Kidney epithelial cell (primary cell): ENCODE results near the gene TFPI. TPM values are rescaled to one million over a fixed set of nuclear protein-coding genes. Genes with fewer than 3 reads are reported as not detected.

Experiments used
- DNase-seq: peaks from one replicate; pipeline ENCODE4 v3.0.0-alpha.2; 2010; ENCODE audit warnings: low read depth
- H3K27me3 ChIP-seq: 2 replicates; pipeline ENCODE4 v1.6.0; 2011; ENCODE audit warnings: low read length; ENCODE audit not compliant: control insufficient read depth, insufficient read depth
- H3K36me3 ChIP-seq: 2 replicates; pipeline ENCODE4 v1.5.1; 2011; ENCODE audit warnings: low read length; ENCODE audit not compliant: control insufficient read depth, insufficient read depth
- H3K4me3 ChIP-seq: 2 replicates; pipeline ENCODE4 v1.5.1; 2011; ENCODE audit warnings: low read depth, mild to moderate bottlenecking, control low read depth, low read length
- CTCF ChIP-seq: IDR thresholded peaks from 2 replicates; pipeline ENCODE4 v1.5.1; 2011; ENCODE audit warnings: mild to moderate bottlenecking, moderate library complexity, low read length, control low read depth, inconsistent platforms; ENCODE audit not compliant: insufficient read depth, poor library complexity, severe bottlenecking
- total RNA-seq: library from RNA; depleted of rRNA; stranded (reverse); fragments of >200 nt; gene quantifications from 2 replicates; pipeline ENCODE4 v1.2.3, GENCODE V29; 2015

TFPI gene
- total RNA-seq, 1 donor from 2014 or later, result 31.1 TPM

DNA sequence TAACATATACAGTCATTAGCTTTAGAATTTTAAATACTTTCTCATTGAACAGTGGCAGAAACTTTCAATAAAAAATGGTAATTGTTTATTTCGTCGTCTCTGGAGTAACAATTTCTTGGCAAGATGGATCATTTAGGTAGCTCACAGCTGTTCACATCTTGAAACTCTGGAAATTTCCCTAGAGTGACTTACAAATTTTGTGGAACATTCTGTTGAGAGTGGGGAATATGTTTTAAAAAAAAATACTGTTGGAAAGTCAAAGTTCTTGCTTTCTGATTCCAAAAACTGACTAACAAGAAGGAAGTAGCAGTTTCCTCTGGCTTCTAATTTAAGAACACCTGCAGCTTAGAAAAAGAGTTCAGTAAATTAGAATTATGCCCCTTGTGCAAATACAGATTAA lies 95.0 kb downstream of the TFPI start:
- no peak overlapping the region for H3K4me3 ChIP-seq
- DNase-seq, result no peak
- no peak for TF ChIP-seq CTCF
- no peaks in the 10 kb centered on the region for H3K36me3 ChIP-seq
- H3K27me3 ChIP-seq, result no peaks in the 10 kb centered on the region

GRCh38 chr2:187453078-187453641 lies 101.1 kb downstream of the TFPI start:
- no peak for TF ChIP-seq CTCF
- H3K36me3 ChIP-seq, result no peaks in the 10 kb centered on the region
- DNase-seq, result no peak
- no peak overlapping the region for H3K4me3 ChIP-seq
- no peaks in the 10 kb centered on the region for H3K27me3 ChIP-seq

DNA sequence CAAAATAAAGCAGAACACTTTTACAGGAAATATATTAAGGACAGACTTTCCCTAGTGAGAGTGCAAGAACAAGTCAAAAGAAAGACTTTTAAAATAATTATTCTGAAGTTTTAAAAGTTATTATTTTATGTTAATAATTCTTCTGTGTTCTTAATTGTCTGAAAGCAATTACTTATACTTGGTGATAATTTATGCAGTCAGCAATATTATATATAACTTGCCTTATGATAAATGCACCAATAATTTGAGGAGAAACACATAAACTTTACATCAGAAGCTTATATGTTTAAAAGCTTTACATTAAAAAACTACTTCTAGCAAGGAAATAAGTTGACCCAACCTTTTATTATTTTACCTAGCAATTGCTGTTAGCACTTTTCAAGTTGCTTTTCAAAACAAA lies 102.7 kb downstream of the TFPI start:
- no peak overlapping the region for H3K4me3 ChIP-seq
- no peak for DNase-seq
- TF ChIP-seq CTCF, result no peak
- no peaks in the 10 kb centered on the region for H3K27me3 ChIP-seq
- H3K36me3 ChIP-seq, result no peaks in the 10 kb centered on the region

GRCh38 chr2:187447336-187447735 lies 106.9 kb downstream of the TFPI start:
- Histone ChIP-seq H3K36me3 (no peaks in the 10 kb centered on the region), H3K4me3 (peak overlapping the region; percentile 29), H3K27me3 (no peaks in the 10 kb centered on the region)
- no peak for DNase-seq
- TF ChIP-seq CTCF, result no peak

DNA sequence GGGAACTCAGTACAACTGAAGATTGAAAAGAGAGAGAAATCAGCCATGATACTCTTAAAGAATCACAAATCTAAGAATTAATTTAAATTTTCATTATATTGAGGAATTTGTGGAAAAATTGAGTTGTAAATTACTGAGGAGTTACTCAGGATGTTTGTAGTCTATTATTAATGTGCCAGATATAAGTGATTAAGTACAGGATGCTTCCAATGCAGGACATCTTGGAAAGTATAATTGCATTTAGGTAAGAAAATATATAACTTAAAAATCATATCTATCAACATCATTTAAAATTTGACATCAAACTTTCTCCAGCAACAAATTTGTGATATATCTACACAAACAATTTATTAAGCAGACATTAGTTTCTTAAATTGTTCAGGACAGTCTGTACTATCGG lies 107.5 kb downstream of the TFPI start:
- no peak for DNase-seq
- TF ChIP-seq CTCF, result no peak
- Histone ChIP-seq H3K36me3 (no peaks in the 10 kb centered on the region), H3K4me3 (no peak overlapping the region), H3K27me3 (no peaks in the 10 kb centered on the region)

DNA sequence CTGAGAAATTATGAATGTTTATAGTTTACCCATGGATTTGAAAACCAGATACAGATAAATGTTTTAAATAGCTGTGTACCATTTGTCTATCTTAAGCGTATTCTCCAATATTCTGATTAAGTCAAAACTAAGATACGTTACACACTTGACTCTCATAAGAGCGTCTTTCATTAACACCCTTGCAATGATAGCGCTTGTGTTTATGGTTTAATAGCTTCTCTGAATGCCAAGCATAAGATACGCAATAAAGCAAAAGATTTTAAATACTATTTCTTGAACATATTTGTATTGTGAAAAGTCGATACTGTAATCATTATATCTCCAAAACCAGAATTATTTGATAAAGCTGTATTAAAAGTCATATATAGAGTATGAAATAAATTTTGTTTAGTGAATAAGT lies 109.2 kb downstream of the TFPI start:
- Histone ChIP-seq H3K36me3 (no peaks in the 10 kb centered on the region), H3K27me3 (no peaks in the 10 kb centered on the region), H3K4me3 (no peak overlapping the region)
- no peak for TF ChIP-seq CTCF
- no peak for DNase-seq
